GM20000 (cell line): ENCODE data around the gene INPP1.

Source experiments
- DNase-seq: peaks from one replicate; pipeline ENCODE4 v3.0.0; 2012; ENCODE audit warnings: low spot score
- TF ChIP-seq, protein P1 (sequence below): IDR thresholded peaks from 2 replicates; pipeline ENCODE4 v1.5.1; 2012; ENCODE audit warnings: mild to moderate bottlenecking, control low read depth; ENCODE audit errors: extremely low read depth, missing control alignments

Gene INPP1

DNA sequence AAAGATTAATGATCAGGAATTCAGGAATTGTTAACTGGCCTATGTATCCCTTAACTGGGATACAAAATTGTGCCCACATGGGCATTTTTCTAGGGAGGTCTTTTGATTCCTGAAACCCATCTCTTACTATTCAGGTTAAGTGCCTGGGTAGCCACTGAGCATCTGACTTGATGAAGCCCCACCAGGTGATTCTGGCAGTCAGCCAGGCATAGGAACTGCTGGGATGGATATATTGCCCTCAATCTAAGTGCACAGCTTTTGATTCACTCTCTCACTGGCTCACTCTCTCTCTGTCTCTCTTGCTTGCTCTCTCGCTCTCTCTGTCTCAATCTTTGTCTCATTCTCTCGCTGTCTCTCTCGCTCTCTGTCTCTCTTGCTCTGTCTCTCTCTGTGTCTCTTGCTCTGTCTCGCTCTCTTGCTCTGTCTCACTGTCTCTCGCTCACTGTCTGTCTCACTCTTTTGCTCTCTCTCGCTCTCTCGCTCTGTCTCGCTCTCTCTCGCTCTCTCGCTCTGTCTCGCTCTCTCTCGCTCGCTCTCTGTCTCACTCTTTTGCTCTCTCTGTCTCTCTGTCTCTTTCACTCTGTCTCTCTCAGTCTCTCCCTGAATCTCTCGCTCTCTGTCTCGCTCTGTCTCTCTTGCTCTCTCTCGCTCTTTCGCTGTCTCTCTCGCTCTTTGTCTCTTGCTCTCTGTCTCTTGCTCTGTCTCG is 22.3 kb downstream of the INPP1 start:
- DNase-seq = no peak
- TF ChIP-seq, protein P1, sequence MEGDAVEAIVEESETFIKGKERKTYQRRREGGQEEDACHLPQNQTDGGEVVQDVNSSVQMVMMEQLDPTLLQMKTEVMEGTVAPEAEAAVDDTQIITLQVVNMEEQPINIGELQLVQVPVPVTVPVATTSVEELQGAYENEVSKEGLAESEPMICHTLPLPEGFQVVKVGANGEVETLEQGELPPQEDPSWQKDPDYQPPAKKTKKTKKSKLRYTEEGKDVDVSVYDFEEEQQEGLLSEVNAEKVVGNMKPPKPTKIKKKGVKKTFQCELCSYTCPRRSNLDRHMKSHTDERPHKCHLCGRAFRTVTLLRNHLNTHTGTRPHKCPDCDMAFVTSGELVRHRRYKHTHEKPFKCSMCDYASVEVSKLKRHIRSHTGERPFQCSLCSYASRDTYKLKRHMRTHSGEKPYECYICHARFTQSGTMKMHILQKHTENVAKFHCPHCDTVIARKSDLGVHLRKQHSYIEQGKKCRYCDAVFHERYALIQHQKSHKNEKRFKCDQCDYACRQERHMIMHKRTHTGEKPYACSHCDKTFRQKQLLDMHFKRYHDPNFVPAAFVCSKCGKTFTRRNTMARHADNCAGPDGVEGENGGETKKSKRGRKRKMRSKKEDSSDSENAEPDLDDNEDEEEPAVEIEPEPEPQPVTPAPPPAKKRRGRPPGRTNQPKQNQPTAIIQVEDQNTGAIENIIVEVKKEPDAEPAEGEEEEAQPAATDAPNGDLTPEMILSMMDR = no peak

DNA sequence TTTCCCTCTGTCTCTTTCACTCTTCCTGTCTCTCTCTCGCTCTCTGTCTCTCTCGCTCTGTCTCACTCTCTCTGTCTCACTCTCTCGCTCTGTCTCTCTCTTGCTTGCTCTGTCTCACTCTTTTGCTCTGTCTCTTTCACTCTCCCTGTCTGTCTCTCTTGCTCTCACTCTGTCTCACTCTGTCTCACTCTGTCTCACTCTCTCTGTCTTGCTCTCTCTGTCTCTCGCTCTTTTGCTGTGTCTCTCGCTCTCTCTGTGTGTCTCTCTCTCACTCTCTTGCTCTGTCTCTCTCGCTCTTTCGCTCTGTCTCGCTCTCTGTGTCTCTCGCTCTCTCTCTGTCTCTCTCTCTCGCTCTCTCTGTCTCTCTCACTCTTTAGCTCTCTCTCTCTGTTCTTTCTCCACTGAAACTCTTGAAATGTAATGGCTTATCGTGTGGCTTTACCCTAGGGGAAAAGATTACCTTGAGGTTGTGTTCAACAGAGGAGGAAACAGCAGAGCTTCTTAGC is 22.9 kb downstream of the INPP1 start:
- DNase-seq = no peak
- TF ChIP-seq, protein P1 = no peak

DNA sequence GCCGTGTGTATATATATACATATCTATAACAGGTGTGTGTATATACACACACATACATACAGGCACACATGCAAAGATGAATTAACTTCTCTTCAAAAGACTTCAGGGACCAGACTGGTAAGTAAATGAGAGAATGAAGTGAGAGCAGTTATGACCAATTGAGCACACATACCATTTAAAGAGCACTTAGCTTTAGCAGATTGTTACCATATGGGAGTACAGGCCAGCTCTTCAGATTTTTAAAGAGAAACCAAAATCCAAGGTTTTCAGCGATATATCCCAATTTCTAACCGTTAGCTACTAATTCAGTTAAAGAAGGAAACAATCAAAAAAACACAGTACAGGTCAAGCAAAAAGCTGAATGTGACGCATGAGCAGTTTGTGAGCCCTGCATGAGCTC is 23.7 kb downstream of the INPP1 start:
- DNase-seq = no peak
- TF ChIP-seq, protein P1 = no peak

DNA sequence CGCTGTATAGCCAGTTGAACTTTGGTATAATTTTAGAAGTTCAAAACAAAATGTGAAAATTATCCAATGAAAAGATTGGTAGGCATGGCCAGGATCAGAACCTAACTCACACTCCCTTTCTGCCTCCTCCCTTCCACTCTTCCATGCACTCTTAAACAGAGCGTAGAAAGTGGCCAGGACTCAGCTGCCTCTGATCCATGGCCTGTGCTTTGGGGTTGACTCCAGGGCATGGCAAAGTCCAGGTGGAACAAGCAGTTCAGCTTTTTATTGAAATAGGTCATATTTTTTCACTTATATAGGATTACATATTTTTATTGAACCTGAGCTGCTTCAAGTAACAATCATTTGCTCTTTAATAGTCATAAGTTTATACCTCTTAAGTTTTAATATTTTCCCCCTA is 26.2 kb downstream of the INPP1 start:
- TF ChIP-seq, protein P1 = no peak
- no peak for DNase-seq

DNA sequence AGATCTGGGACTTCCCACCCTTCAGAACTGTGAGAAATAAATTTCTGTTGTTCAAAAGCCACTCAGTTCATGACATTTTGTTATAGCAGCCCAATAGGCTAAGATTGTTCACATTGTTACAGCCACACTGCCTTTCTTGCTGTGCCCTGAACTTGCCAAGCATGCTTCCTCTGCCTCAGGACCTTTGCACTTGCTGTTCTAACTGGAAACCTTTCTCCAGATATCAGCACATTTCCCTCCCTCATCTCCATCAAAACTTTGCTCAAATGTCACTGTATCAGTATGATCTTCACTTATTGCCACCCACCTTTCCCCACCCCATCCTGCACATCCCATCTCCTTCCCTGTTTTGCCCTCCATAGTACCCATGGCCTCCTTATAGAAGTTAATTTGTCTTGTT is 32.7 kb downstream of the INPP1 start:
- TF ChIP-seq, protein P1 = no peak
- DNase-seq = no peak

DNA sequence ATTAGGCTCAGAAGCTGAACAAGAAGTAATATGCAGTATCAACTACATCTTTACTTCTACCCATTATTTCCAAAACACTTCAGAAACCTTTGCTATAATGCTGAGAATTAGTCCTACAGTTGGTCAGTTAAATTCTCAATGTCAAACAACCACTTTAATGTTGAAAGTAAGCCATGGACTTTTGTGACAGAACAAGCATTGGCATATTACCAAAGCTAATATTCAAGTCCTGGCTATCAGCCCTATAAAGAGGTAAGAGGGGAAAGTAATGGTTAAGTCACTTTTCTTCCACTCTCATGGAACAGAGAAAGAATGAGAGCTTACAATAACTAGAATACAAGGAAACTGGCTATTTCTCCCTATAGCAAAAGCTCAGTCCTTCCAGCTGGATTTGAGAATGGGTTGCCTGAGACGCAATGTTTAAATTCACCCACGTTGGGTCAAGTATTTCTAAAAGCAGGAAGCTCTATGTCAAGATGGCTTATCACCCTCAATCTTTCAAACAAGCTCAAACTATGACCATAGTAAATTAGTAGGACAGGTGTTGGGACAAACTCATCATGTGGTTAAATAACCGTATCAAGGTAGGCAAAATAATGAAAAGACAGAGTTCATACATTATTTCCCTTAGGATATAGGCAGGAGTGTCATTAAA is 33.3 kb downstream of the INPP1 start:
- no peak for DNase-seq
- TF ChIP-seq, protein P1 = no peak

DNA sequence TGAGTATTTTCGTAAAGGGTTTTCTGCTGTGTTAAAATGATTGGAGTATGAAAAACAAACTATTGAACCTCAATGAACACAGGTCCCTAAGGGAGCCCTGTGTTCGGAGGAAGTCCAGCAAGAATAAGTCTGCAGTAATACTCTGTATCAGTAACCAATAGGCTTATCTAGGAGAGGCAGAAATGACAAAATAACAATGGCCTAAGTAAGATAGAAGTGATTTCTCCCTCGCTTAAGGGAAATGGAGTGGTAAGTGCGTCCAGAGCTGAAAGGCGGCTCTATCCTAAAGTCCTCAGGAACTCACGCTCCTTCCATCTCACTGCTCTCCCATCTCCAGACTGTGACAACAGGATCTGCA is 35.5 kb downstream of the INPP1 start:
- TF ChIP-seq, protein P1 = no peak
- DNase-seq = no peak
